Endothelial cell of umbilical vein (primary cell): Measurements from ENCODE around the gene TSPEAR. TPM values are rescaled to one million over a fixed set of nuclear protein-coding genes. Genes with fewer than 3 reads are reported as not detected.

Experiments used
- BruUV-seq: library from RNA; stranded (reverse); fragments of 400-500 nt; replicated peaks from 2 replicates; lab custom pipeline; 2021; lab: Mats Ljungman, UMichigan
- CTCF ChIA-PET: fragments of 300-600, 350-600 bp; sonication (Branson Sonifier 250); formaldehyde crosslinking; loops from one replicate; lab custom pipeline; 2021; ENCODE audit warnings: antibody characterized with exemption, inconsistent platforms; lab: Charles Lee
- POLR2A ChIA-PET: fragments of 300-600, 350-600 bp; sonication (Branson Sonifier 250); formaldehyde crosslinking; loops from one replicate; lab custom pipeline; 2021; ENCODE audit warnings: antibody characterized with exemption, inconsistent platforms; lab: Charles Lee
- DNase-seq: peaks from one replicate; pipeline ENCODE4 v3.0.0-alpha.2; 2011; ENCODE audit warnings: low read depth, low spot score
- FAIRE-seq: peaks from 2 replicates; lab custom pipeline; 2011; peaks lifted over from hg19 to GRCh38; lab: Jason Lieb, UNC
- H2AFZ ChIP-seq: 2 replicates; pipeline ENCODE4 v1.6.0; 2012; ENCODE audit warnings: low read depth, low read length, control low read depth, inconsistent platforms
- H3K27ac ChIP-seq: 2 replicates; pipeline ENCODE4 v1.5.1; 2011; ENCODE audit warnings: low read depth, mild to moderate bottlenecking, control low read depth, low read length, moderate library complexity; ENCODE audit not compliant: insufficient read depth
- H3K27me3 ChIP-seq, 2 experiments: 2 replicates each; pipeline versions ENCODE4 v1.6.0 to v1.6.1; 2011; ENCODE audit warnings: low read length in 2 of 2, mixed read lengths in 1 of 2; ENCODE audit not compliant: control insufficient read depth in 2 of 2, insufficient read depth in 2 of 2
- H3K36me3 ChIP-seq, 2 experiments: 2 replicates in 1 of 2; 3 replicates in 1 of 2; pipeline ENCODE4 v1.5.1; 2011; ENCODE audit warnings: low read length in 2 of 2, mild to moderate bottlenecking in 1 of 2, moderate library complexity in 1 of 2; ENCODE audit not compliant: control insufficient read depth in 2 of 2, insufficient read depth in 2 of 2; ENCODE audit errors: extremely low read depth in 1 of 2
- H3K4me1 ChIP-seq: 3 replicates; pipeline ENCODE4 v1.5.1; 2011; ENCODE audit warnings: mild to moderate bottlenecking, low read length; ENCODE audit not compliant: control insufficient read depth, insufficient read depth; ENCODE audit errors: extremely low read depth
- H3K4me2 ChIP-seq: 2 replicates; pipeline ENCODE4 v1.6.1; 2011; ENCODE audit warnings: low read length, control low read depth, mixed read lengths; ENCODE audit not compliant: insufficient read depth
- H3K4me3 ChIP-seq, 3 experiments: fragments of 200-600 bp in 1 of 3; sonication (generic), shearing (Covaris generic) in 1 of 3; replicated peaks in 1 of 3; 2 replicates each; pipeline ENCODE4 v1.5.1; 2011 to 2016; ENCODE audit warnings: control low read depth in 3 of 3, low read length in 3 of 3, mild to moderate bottlenecking in 2 of 3, inconsistent platforms in 1 of 3, low read depth in 1 of 3, moderate library complexity in 1 of 3; ENCODE audit not compliant: insufficient read depth in 1 of 3
- H3K79me2 ChIP-seq: 2 replicates; pipeline ENCODE4 v1.6.0; 2012; ENCODE audit warnings: low read length, inconsistent platforms; ENCODE audit not compliant: control insufficient read depth, insufficient read depth
- H3K9ac ChIP-seq: replicated peaks from 2 replicates; pipeline ENCODE3; 2011; ENCODE audit warnings: low read length, control low read depth; ENCODE audit not compliant: insufficient read depth; ENCODE audit errors: extremely low read depth
- H3K9me1 ChIP-seq: replicated peaks from 3 replicates; pipeline ENCODE4 v1.6.0; 2011; ENCODE audit warnings: mild to moderate bottlenecking, low read length; ENCODE audit not compliant: control insufficient read depth, insufficient read depth; ENCODE audit errors: extremely low read depth
- H3K9me3 ChIP-seq: replicated peaks from 2 replicates; pipeline ENCODE4 v1.5.1; 2012; ENCODE audit warnings: low read length, inconsistent platforms; ENCODE audit not compliant: control insufficient read depth, insufficient read depth
- H4K20me1 ChIP-seq: replicated peaks from 2 replicates; pipeline ENCODE3; 2011; ENCODE audit warnings: mild to moderate bottlenecking, low read length; ENCODE audit not compliant: control insufficient read depth, insufficient read depth; ENCODE audit errors: extremely low read depth
- EZH2 ChIP-seq: IDR thresholded peaks from 2 replicates; pipeline ENCODE4 v1.6.1; 2012; ENCODE audit warnings: borderline replicate concordance, low read depth, mild to moderate bottlenecking, moderate library complexity, low read length, inconsistent platforms; ENCODE audit not compliant: severe bottlenecking
- FOS ChIP-seq: IDR thresholded peaks from 2 replicates; pipeline ENCODE4 v1.6.1; 2011; ENCODE audit warnings: mild to moderate bottlenecking, low read length, moderate library complexity, borderline replicate concordance; ENCODE audit not compliant: insufficient read depth
- GATA2 ChIP-seq: IDR thresholded peaks from 2 replicates; pipeline ENCODE4 v1.7.0; 2011; ENCODE audit warnings: low read depth, mild to moderate bottlenecking, moderate library complexity, mixed read lengths, low read length; ENCODE audit not compliant: insufficient read length, insufficient read depth
- JUN ChIP-seq: IDR thresholded peaks from 2 replicates; pipeline ENCODE4 v1.6.1; 2011; ENCODE audit warnings: borderline replicate concordance, low read depth; ENCODE audit not compliant: insufficient read length, insufficient read depth
- MAX ChIP-seq: IDR thresholded peaks from 2 replicates; pipeline ENCODE4 v1.6.1; 2011; ENCODE audit not compliant: insufficient read depth, insufficient read length
- MYC ChIP-seq: IDR thresholded peaks from one replicate; pipeline ENCODE4 v1.6.1; 2011; ENCODE audit warnings: mild to moderate bottlenecking, low read depth, low read length
- POLR2A ChIP-seq: IDR thresholded peaks from 2 replicates; pipeline ENCODE4 v1.6.1; 2012; ENCODE audit warnings: low read depth, mild to moderate bottlenecking, control low read depth, low read length
- POLR2AphosphoS5 ChIP-seq: IDR thresholded peaks from 2 replicates; pipeline ENCODE4 v1.6.1; 2012; ENCODE audit warnings: low read depth, mild to moderate bottlenecking, control low read depth, low read length, moderate library complexity; ENCODE audit not compliant: insufficient read depth
- dilution Hi-C: fragments of 300-500 bp; cut with MboI; formaldehyde crosslinking; loops from one replicate; pipeline ENCODE4 v1.15.0; 2019; ENCODE audit warnings: low sequenced_read_pairs; ENCODE audit not compliant: extremely low pct_ligation_motif_present
- intact Hi-C: fragments of 100-400 bp; cut with micrococcal nuclease; formaldehyde crosslinking; loops from one replicate; pipeline ENCODE4 v1.10.0; 2022
- polyA plus RNA-seq, 4 experiments: library from polyadenylated mRNA; depleted of rRNA in 3 of 4; stranded (reverse) in 3 of 4; unstranded in 1 of 4; fragments of >200 nt; gene quantifications; 2 replicates each; pipeline versions ENCODE4 v1.2.1 to v1.2.3, GENCODE V29; 2011 to 2012; ENCODE audit warnings: missing spikeins in 1 of 4
- total RNA-seq: library from RNA; stranded (reverse); gene quantifications from 2 replicates; pipeline ENCODE4 v1.2.3, GENCODE V29; 2021
- TF ChIP-seq, protein P1 (sequence below), 2 donors: IDR thresholded peaks; 1 replicate in 1 of 2; 2 replicates in 1 of 2; pipeline ENCODE4 v1.5.1; 2011; ENCODE audit warnings: low read length in 2 of 2, mild to moderate bottlenecking in 2 of 2, moderate library complexity in 2 of 2, control low read depth in 1 of 2, inconsistent platforms in 1 of 2, low read depth in 1 of 2; ENCODE audit not compliant: insufficient read depth in 1 of 2; ENCODE audit errors: extremely low read depth in 1 of 2

The TSPEAR gene
- total and polyA plus RNA-seq, 2 donors (not counting 3 experiments of a cell fraction or from before 2014, with no cell fraction given): 0.01 TPM; not detected in 1

DNA sequence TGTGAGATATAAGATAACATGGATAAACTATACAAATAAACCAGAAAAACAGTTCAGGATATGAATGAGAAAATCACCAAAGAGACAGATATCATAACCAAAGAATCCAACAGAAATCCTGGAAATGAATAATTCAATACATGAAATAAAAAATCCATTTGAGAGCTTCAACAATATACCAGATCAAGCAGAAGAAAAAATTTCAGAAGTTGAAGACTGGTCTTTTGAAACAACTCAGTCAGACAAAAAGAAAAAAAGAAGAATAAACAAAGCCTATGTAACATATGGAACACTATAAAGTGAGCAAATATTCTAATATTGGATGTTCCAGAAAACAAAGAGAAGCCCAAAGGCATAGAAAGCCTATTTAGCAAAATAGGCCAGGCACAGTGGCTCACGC lies 39.5 kb downstream of the TSPEAR start:
- FAIRE-seq: no peak
- CTCF ChIA-PET: interaction anchor here (1.4 kb wide), 1 partner anchor 16 kb away, joined by 3 read pairs; no protein-coding TSS in a partner anchor

DNA sequence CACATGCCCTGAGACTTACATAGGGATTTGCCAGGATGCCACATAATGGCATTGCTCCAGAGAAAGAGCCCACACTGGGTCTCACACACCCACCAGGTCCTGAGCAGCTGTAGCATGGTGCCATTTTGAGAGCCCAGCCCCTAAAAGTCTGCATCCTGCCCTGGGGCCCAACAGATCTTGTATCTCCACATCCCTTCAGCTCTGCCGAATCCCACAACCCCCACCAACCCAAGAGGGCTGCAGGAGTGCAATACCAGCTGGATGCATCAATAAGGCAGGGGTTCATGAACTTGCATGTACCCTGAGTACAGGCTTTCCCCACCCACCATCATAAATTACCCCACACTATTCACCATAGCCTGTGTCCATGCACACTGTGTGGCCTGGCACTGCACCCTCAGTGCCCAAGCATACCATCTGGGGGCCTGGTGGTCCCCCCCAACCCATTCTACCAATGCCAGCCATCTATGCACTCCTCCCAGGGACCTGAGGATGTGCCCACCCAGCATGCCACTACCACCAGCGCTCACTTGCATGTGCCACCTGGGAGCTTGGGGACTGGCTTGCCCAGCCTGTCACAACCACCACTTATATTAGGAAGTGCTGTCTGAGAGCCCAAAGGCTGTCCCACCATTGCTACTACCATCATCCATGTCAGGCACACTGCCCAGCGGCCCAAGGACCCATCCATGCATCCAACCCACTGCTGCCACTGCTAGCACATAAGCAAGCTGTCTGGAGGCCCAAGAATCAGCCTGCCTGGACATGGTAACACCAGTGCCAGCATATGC lies 40.5 kb downstream of the TSPEAR start:
- H3K4me1 ChIP-seq: no peaks in the 10 kb centered on the region
- no peaks in the 10 kb centered on the region for H3K9me1 ChIP-seq
- no peak overlapping the region for H3K4me3 ChIP-seq
- POLR2A ChIA-PET: no interaction called here
- H3K79me2 ChIP-seq: no peaks in the 10 kb centered on the region
- H2AFZ ChIP-seq: no peak overlapping the region
- H3K9me3 ChIP-seq: no peaks in the 10 kb centered on the region
- intact Hi-C loops: no loop called here
- FAIRE-seq: no peak
- H4K20me1 ChIP-seq: no peaks in the 10 kb centered on the region
- no peaks in the 10 kb centered on the region for H3K36me3 ChIP-seq
- dilution Hi-C loops: no loop called here
- no peak overlapping the region for H3K27ac ChIP-seq
- CTCF ChIA-PET: interaction anchor here (0.5 kb wide), 1 partner anchor 85 kb away, joined by 3 read pairs; no protein-coding TSS in a partner anchor
- no TSS peak for BruUV-seq
- DNase-seq: no peak
- peaks cover 0 to 4% of the 10 kb centered on the region in 2 experiments for H3K27me3 ChIP-seq
- H3K9ac ChIP-seq: no peak overlapping the region
- no peak overlapping the region for H3K4me2 ChIP-seq
- TF ChIP-seq MAX (no peak), EZH2 (no peak), GATA2 (no peak), POLR2AphosphoS5 (no peak), POLR2A (no peak), FOS (no peak), JUN (no peak), MYC (no peak)
- TF ChIP-seq, protein P1, sequence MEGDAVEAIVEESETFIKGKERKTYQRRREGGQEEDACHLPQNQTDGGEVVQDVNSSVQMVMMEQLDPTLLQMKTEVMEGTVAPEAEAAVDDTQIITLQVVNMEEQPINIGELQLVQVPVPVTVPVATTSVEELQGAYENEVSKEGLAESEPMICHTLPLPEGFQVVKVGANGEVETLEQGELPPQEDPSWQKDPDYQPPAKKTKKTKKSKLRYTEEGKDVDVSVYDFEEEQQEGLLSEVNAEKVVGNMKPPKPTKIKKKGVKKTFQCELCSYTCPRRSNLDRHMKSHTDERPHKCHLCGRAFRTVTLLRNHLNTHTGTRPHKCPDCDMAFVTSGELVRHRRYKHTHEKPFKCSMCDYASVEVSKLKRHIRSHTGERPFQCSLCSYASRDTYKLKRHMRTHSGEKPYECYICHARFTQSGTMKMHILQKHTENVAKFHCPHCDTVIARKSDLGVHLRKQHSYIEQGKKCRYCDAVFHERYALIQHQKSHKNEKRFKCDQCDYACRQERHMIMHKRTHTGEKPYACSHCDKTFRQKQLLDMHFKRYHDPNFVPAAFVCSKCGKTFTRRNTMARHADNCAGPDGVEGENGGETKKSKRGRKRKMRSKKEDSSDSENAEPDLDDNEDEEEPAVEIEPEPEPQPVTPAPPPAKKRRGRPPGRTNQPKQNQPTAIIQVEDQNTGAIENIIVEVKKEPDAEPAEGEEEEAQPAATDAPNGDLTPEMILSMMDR (IDR thresholded peaks at IDR 0.05; ENCODE audit: extremely low read depth in 1 of 2, insufficient read depth in 1 of 2, low read depth in 1 of 2, low read length in 2 of 2): no peak

More for the DNA sequence above, 39.5 kb downstream of the TSPEAR start:
- TF ChIP-seq MAX: no peak
- no peak for TF ChIP-seq JUN
- DNase-seq: no peak
- dilution Hi-C loops (no loop called here), intact Hi-C loops (no loop called here)
- H3K4me3 ChIP-seq: no peak overlapping the region
- peaks cover 1 to 4% of the 10 kb centered on the region in 2 experiments for H3K27me3 ChIP-seq
- H2AFZ ChIP-seq: no peak overlapping the region
- H3K27ac ChIP-seq: no peak overlapping the region
- H3K9ac ChIP-seq: no peak overlapping the region
- no TSS peak for BruUV-seq
- no peaks in the 10 kb centered on the region for H3K4me1 ChIP-seq
- POLR2A ChIA-PET: no interaction called here
- H3K9me1 ChIP-seq: no peaks in the 10 kb centered on the region
- H3K36me3 ChIP-seq: no peaks in the 10 kb centered on the region
- no peaks in the 10 kb centered on the region for H3K9me3 ChIP-seq
- H3K79me2 ChIP-seq: no peaks in the 10 kb centered on the region
- H3K4me2 ChIP-seq: no peak overlapping the region
- no peaks in the 10 kb centered on the region for H4K20me1 ChIP-seq
